ENCODE data around the gene HAUS7. TPM values are rescaled to one million over a fixed set of nuclear protein-coding genes. Genes with fewer than 3 reads are reported as not detected.

The HAUS7 gene
- polyA plus RNA-seq, 1 donor (not counting 4 experiments of a cell fraction or from before 2014, with no cell fraction given) = 13.8 TPM

DNA sequence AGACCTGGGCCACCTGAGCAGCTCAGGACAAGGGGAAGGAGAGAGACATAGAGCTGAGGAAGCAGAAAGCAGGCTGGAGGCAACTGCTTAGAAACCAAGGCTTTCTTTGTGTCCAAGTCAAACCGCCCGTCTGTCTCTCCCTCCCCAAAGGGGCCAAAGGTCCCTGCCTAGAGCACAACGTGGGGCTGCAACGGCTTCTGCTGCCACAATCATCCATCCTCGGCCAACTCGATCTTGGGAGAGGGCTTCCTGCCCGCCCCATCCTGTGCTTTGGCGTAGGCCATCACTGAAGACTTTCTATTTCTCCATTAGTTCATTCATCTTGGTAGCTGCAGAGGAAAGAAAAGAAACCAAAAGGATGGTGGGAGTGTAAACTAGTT, 22.8 kb downstream of the HAUS7 start:
- H2AFZ ChIP-seq (ENCODE audit: control insufficient read depth, low read length) = no peak overlapping the region
- no peaks in the 10 kb centered on the region for H3K36me3 ChIP-seq (ENCODE audit: control insufficient read depth in 2 of 2, extremely low read depth in 1 of 2, insufficient read depth in 2 of 2, low read length in 2 of 2)
- H3K9me1 ChIP-seq (ENCODE audit: control insufficient read depth, extremely low read depth, insufficient read depth, low read length) = no peaks in the 10 kb centered on the region
- DNase-seq (ENCODE audit: low read depth, low spot score) (no peak), FAIRE-seq (no peak)
- H4K20me1 ChIP-seq (ENCODE audit: control insufficient read depth, extremely low read depth, insufficient read depth, low read length) = no peaks in the 10 kb centered on the region
- H3K27me3 ChIP-seq (ENCODE audit: control insufficient read depth, extremely low read depth, insufficient read depth, low read length) = no peaks in the 10 kb centered on the region
- no peak overlapping the region for H3K27ac ChIP-seq (ENCODE audit: control insufficient read depth, insufficient read depth, low read length)
- no peaks in the 10 kb centered on the region for H3K79me2 ChIP-seq (ENCODE audit: control insufficient read depth, insufficient read depth, low read length)
- H3K9ac ChIP-seq (ENCODE audit: control insufficient read depth, extremely low read depth, insufficient read depth, low read length) = no peak overlapping the region
- no peaks in the 10 kb centered on the region for H3K9me3 ChIP-seq (ENCODE audit: control insufficient read depth, low read depth, low read length)
- TF ChIP-seq, protein P1, sequence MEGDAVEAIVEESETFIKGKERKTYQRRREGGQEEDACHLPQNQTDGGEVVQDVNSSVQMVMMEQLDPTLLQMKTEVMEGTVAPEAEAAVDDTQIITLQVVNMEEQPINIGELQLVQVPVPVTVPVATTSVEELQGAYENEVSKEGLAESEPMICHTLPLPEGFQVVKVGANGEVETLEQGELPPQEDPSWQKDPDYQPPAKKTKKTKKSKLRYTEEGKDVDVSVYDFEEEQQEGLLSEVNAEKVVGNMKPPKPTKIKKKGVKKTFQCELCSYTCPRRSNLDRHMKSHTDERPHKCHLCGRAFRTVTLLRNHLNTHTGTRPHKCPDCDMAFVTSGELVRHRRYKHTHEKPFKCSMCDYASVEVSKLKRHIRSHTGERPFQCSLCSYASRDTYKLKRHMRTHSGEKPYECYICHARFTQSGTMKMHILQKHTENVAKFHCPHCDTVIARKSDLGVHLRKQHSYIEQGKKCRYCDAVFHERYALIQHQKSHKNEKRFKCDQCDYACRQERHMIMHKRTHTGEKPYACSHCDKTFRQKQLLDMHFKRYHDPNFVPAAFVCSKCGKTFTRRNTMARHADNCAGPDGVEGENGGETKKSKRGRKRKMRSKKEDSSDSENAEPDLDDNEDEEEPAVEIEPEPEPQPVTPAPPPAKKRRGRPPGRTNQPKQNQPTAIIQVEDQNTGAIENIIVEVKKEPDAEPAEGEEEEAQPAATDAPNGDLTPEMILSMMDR (optimal IDR thresholded peaks at IDR 0.05 in 1 of 3, IDR thresholded peaks at IDR 0.05 in 1 of 3, conservative IDR thresholded peaks at IDR 0.05 in 1 of 3; ENCODE audit: extremely low read depth in 1 of 3, insufficient read depth in 2 of 3, low read length in 3 of 3) = no peak
- TF ChIP-seq EZH2 (IDR thresholded peaks at IDR 0.05; ENCODE audit: low read length) = no peak
- dilution Hi-C loops (cut with MboI; ENCODE audit: extremely low pct_ligation_motif_present, low sequenced_read_pairs) = no loop called here
- H3K4me2 ChIP-seq (ENCODE audit: control insufficient read depth, extremely low read depth, insufficient read depth, low read depth, low read length) = no peak overlapping the region
- H3K4me3 ChIP-seq (ENCODE audit: control insufficient read depth in 2 of 3, extremely low read depth in 1 of 3, insufficient read depth in 2 of 3, low read depth in 1 of 3, low read length in 3 of 3) = no peak overlapping the region
- no peaks in the 10 kb centered on the region for H3K4me1 ChIP-seq (ENCODE audit: control insufficient read depth, extremely low read depth, insufficient read depth, low read length)

DNA sequence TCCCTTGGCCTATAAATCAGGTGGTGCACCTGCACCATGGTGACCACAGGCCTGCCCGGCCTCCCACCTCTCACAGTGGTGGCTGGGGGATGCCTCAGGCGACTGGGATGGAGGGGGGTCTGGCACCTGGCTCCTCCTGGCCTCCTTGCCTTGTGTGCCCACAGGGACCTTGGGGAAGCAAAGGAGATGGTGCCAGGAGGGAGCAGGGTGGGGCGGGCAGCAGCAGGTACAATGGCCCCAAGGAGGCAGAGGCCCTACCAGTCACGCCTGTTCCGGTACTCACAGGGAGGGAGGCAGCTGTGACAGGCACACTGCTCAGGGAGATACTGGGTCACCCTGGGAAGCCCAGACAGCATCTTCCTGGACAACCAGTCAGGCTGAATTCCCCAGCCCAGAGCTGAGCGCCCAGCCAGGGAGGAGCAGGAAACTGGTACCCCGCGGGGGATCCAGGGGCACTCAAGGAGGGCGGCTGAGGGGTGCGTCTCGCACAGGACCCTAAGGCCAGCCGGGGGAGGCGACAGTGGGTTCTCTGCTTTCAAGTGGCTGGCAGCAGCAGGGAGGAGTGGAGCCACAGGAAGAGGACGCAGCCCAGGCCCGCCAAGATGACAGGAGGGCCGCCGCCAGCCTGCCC, 23.3 kb downstream of the HAUS7 start:
- dilution Hi-C loops (cut with MboI; ENCODE audit: extremely low pct_ligation_motif_present, low sequenced_read_pairs) = no loop called here
- Histone ChIP-seq H3K27me3 (ENCODE audit: control insufficient read depth, extremely low read depth, insufficient read depth, low read length) (no peaks in the 10 kb centered on the region), H3K4me1 (ENCODE audit: control insufficient read depth, extremely low read depth, insufficient read depth, low read length) (peaks cover under 1% of the 10 kb centered on the region), H3K9ac (ENCODE audit: control insufficient read depth, extremely low read depth, insufficient read depth, low read length) (no peak overlapping the region), H3K9me3 (ENCODE audit: control insufficient read depth, low read depth, low read length) (no peaks in the 10 kb centered on the region), H3K4me2 (ENCODE audit: control insufficient read depth, extremely low read depth, insufficient read depth, low read depth, low read length) (no peak overlapping the region), H2AFZ (ENCODE audit: control insufficient read depth, low read length) (no peak overlapping the region), H3K79me2 (ENCODE audit: control insufficient read depth, insufficient read depth, low read length) (no peaks in the 10 kb centered on the region), H3K27ac (ENCODE audit: control insufficient read depth, insufficient read depth, low read length) (no peak overlapping the region), H3K9me1 (ENCODE audit: control insufficient read depth, extremely low read depth, insufficient read depth, low read length) (no peaks in the 10 kb centered on the region), H4K20me1 (ENCODE audit: control insufficient read depth, extremely low read depth, insufficient read depth, low read length) (no peaks in the 10 kb centered on the region), H3K36me3 (ENCODE audit: control insufficient read depth in 2 of 2, extremely low read depth in 1 of 2, insufficient read depth in 2 of 2, low read length in 2 of 2) (no peaks in the 10 kb centered on the region), H3K4me3 (ENCODE audit: control insufficient read depth in 2 of 3, extremely low read depth in 1 of 3, insufficient read depth in 2 of 3, low read depth in 1 of 3, low read length in 3 of 3) (no peak overlapping the region)
- TF ChIP-seq, protein P1 (optimal IDR thresholded peaks at IDR 0.05 in 1 of 3, IDR thresholded peaks at IDR 0.05 in 1 of 3, conservative IDR thresholded peaks at IDR 0.05 in 1 of 3; ENCODE audit: extremely low read depth in 1 of 3, insufficient read depth in 2 of 3, low read length in 3 of 3) = no peak
- TF ChIP-seq EZH2 (IDR thresholded peaks at IDR 0.05; ENCODE audit: low read length) = no peak
- DNase-seq (ENCODE audit: low read depth, low spot score) = no peak
- no peak for FAIRE-seq

Data from keratinocyte (primary cell).